ENCODE data around the gene RAET1L.

The RAET1L gene

GRCh38 chr6:150058231-150058792 lies 33.0 kb upstream of the RAET1L start:
- no peaks in the 10 kb centered on the region for H3K4me1 ChIP-seq (ENCODE audit: control insufficient read depth, insufficient read depth, low read length)
- no peak overlapping the region for H3K27ac ChIP-seq (ENCODE audit: low read depth, low read length)
- H3K4me3 ChIP-seq (ENCODE audit: low read length), result no peak overlapping the region
- no peaks in the 10 kb centered on the region for H3K36me3 ChIP-seq (ENCODE audit: control insufficient read depth, insufficient read depth, low read length)
- no peak overlapping the region for H3K9ac ChIP-seq (ENCODE audit: low read length)
- H3K27me3 ChIP-seq (ENCODE audit: control insufficient read depth, insufficient read depth, low read length), result peaks cover 6% of the 10 kb centered on the region

- peaks cover 6% of the 10 kb centered on the region for H3K27me3 ChIP-seq (ENCODE audit: control insufficient read depth, insufficient read depth, low read length)
- no peaks in the 10 kb centered on the region for H3K4me1 ChIP-seq (ENCODE audit: control insufficient read depth, insufficient read depth, low read length)
- H3K36me3 ChIP-seq (ENCODE audit: control insufficient read depth, insufficient read depth, low read length), result no peaks in the 10 kb centered on the region
- H3K9ac ChIP-seq (ENCODE audit: low read length), result no peak overlapping the region
- H3K27ac ChIP-seq (ENCODE audit: low read depth, low read length), result no peak overlapping the region
- no peak overlapping the region for H3K4me3 ChIP-seq (ENCODE audit: low read length)
Measured at GRCh38 chr6:150057501-150057951, 32.2 kb upstream of the RAET1L start.

GRCh38 chr6:150056916-150057315 lies 31.6 kb upstream of the RAET1L start:
- no peaks in the 10 kb centered on the region for H3K4me1 ChIP-seq (ENCODE audit: control insufficient read depth, insufficient read depth, low read length)
- H3K27me3 ChIP-seq (ENCODE audit: control insufficient read depth, insufficient read depth, low read length), result peaks cover 6% of the 10 kb centered on the region
- H3K9ac ChIP-seq (ENCODE audit: low read length), result no peak overlapping the region

GRCh38 chr6:150056156-150056555 lies 30.8 kb upstream of the RAET1L start:
- H3K4me1 ChIP-seq (ENCODE audit: control insufficient read depth, insufficient read depth, low read length), result no peaks in the 10 kb centered on the region
- peaks cover 6% of the 10 kb centered on the region for H3K27me3 ChIP-seq (ENCODE audit: control insufficient read depth, insufficient read depth, low read length)
- H3K4me3 ChIP-seq (ENCODE audit: low read length), result no peak overlapping the region
- H3K9ac ChIP-seq (ENCODE audit: low read length), result no peak overlapping the region
- no peaks in the 10 kb centered on the region for H3K36me3 ChIP-seq (ENCODE audit: control insufficient read depth, insufficient read depth, low read length)
- no peak overlapping the region for H3K27ac ChIP-seq (ENCODE audit: low read depth, low read length)

More at GRCh38 chr6:150056916-150057315, 31.6 kb upstream of the RAET1L start:
- H3K4me3 ChIP-seq (ENCODE audit: low read length), result no peak overlapping the region
- no peak overlapping the region for H3K27ac ChIP-seq (ENCODE audit: low read depth, low read length)
- no peaks in the 10 kb centered on the region for H3K36me3 ChIP-seq (ENCODE audit: control insufficient read depth, insufficient read depth, low read length)

- Histone ChIP-seq H3K27me3 (ENCODE audit: control insufficient read depth, insufficient read depth, low read length) (peaks cover 6% of the 10 kb centered on the region), H3K27ac (ENCODE audit: low read depth, low read length) (no peak overlapping the region), H3K36me3 (ENCODE audit: control insufficient read depth, insufficient read depth, low read length) (no peaks in the 10 kb centered on the region), H3K4me1 (ENCODE audit: control insufficient read depth, insufficient read depth, low read length) (no peaks in the 10 kb centered on the region), H3K9ac (ENCODE audit: low read length) (no peak overlapping the region), H3K4me3 (ENCODE audit: low read length) (no peak overlapping the region)
Measured at GRCh38 chr6:150055131-150055530, 29.8 kb upstream of the RAET1L start.

- Histone ChIP-seq H3K27ac (ENCODE audit: low read depth, low read length) (no peak overlapping the region), H3K4me3 (ENCODE audit: low read length) (no peak overlapping the region), H3K9ac (ENCODE audit: low read length) (no peak overlapping the region), H3K4me1 (ENCODE audit: control insufficient read depth, insufficient read depth, low read length) (no peaks in the 10 kb centered on the region), H3K27me3 (ENCODE audit: control insufficient read depth, insufficient read depth, low read length) (peaks cover 5% of the 10 kb centered on the region), H3K36me3 (ENCODE audit: control insufficient read depth, insufficient read depth, low read length) (no peaks in the 10 kb centered on the region)
Measured at GRCh38 chr6:150053450-150053849, 28.1 kb upstream of the RAET1L start.

- Histone ChIP-seq H3K9ac (ENCODE audit: low read length) (no peak overlapping the region), H3K4me3 (ENCODE audit: low read length) (no peak overlapping the region), H3K36me3 (ENCODE audit: control insufficient read depth, insufficient read depth, low read length) (no peaks in the 10 kb centered on the region), H3K27ac (ENCODE audit: low read depth, low read length) (no peak overlapping the region), H3K4me1 (ENCODE audit: control insufficient read depth, insufficient read depth, low read length) (no peaks in the 10 kb centered on the region), H3K27me3 (ENCODE audit: control insufficient read depth, insufficient read depth, low read length) (peaks cover 4% of the 10 kb centered on the region)
Measured at GRCh38 chr6:150050846-150051245, 25.5 kb upstream of the RAET1L start.

GRCh38 chr6:150048099-150048498 lies 22.8 kb upstream of the RAET1L start:
- H3K27ac ChIP-seq (ENCODE audit: low read depth, low read length), result no peak overlapping the region
- no peak overlapping the region for H3K9ac ChIP-seq (ENCODE audit: low read length)
- H3K4me1 ChIP-seq (ENCODE audit: control insufficient read depth, insufficient read depth, low read length), result no peaks in the 10 kb centered on the region
- H3K36me3 ChIP-seq (ENCODE audit: control insufficient read depth, insufficient read depth, low read length), result no peaks in the 10 kb centered on the region
- no peak overlapping the region for H3K4me3 ChIP-seq (ENCODE audit: low read length)
- H3K27me3 ChIP-seq (ENCODE audit: control insufficient read depth, insufficient read depth, low read length), result no peaks in the 10 kb centered on the region

- Histone ChIP-seq H3K4me3 (ENCODE audit: low read length) (no peak overlapping the region), H3K27me3 (ENCODE audit: control insufficient read depth, insufficient read depth, low read length) (no peaks in the 10 kb centered on the region), H3K4me1 (ENCODE audit: control insufficient read depth, insufficient read depth, low read length) (no peaks in the 10 kb centered on the region), H3K36me3 (ENCODE audit: control insufficient read depth, insufficient read depth, low read length) (no peaks in the 10 kb centered on the region), H3K9ac (ENCODE audit: low read length) (no peak overlapping the region), H3K27ac (ENCODE audit: low read depth, low read length) (no peak overlapping the region)
Measured at GRCh38 chr6:150046943-150047342, 21.6 kb upstream of the RAET1L start.

GRCh38 chr6:150044621-150045145 lies 19.4 kb upstream of the RAET1L start:
- H3K9ac ChIP-seq (ENCODE audit: low read length), result no peak overlapping the region
- H3K27me3 ChIP-seq (ENCODE audit: control insufficient read depth, insufficient read depth, low read length), result no peaks in the 10 kb centered on the region
- no peaks in the 10 kb centered on the region for H3K36me3 ChIP-seq (ENCODE audit: control insufficient read depth, insufficient read depth, low read length)
- H3K4me3 ChIP-seq (ENCODE audit: low read length), result no peak overlapping the region
- no peaks in the 10 kb centered on the region for H3K4me1 ChIP-seq (ENCODE audit: control insufficient read depth, insufficient read depth, low read length)
- no peak overlapping the region for H3K27ac ChIP-seq (ENCODE audit: low read depth, low read length)

GRCh38 chr6:150043501-150044412 lies 18.4 kb upstream of the RAET1L start:
- H3K9ac ChIP-seq (ENCODE audit: low read length), result no peak overlapping the region
- H3K27ac ChIP-seq (ENCODE audit: low read depth, low read length), result no peak overlapping the region
- no peaks in the 10 kb centered on the region for H3K4me1 ChIP-seq (ENCODE audit: control insufficient read depth, insufficient read depth, low read length)
- no peaks in the 10 kb centered on the region for H3K36me3 ChIP-seq (ENCODE audit: control insufficient read depth, insufficient read depth, low read length)
- no peaks in the 10 kb centered on the region for H3K27me3 ChIP-seq (ENCODE audit: control insufficient read depth, insufficient read depth, low read length)
- no peak overlapping the region for H3K4me3 ChIP-seq (ENCODE audit: low read length)

- Histone ChIP-seq H3K27ac (ENCODE audit: low read depth, low read length) (no peak overlapping the region), H3K4me1 (ENCODE audit: control insufficient read depth, insufficient read depth, low read length) (no peaks in the 10 kb centered on the region), H3K4me3 (ENCODE audit: low read length) (no peak overlapping the region), H3K27me3 (ENCODE audit: control insufficient read depth, insufficient read depth, low read length) (peaks cover 4% of the 10 kb centered on the region), H3K36me3 (ENCODE audit: control insufficient read depth, insufficient read depth, low read length) (no peaks in the 10 kb centered on the region), H3K9ac (ENCODE audit: low read length) (no peak overlapping the region)
Measured at GRCh38 chr6:150043096-150043495, 17.8 kb upstream of the RAET1L start.
